A673 (cell line): ENCODE measurements around the gene KHDC1L.

Experiments used
- EZH2 ChIP-seq: fragments of 200-600 bp; sonication (generic); IDR thresholded peaks from 2 replicates; pipeline ENCODE4 v1.6.1; 2017; ENCODE audit warnings: borderline replicate concordance, low read depth, mild to moderate bottlenecking, mixed read lengths, antibody characterized with exemption, low read length; ENCODE audit not compliant: poor library complexity, severe bottlenecking
- TF ChIP-seq, protein P1 (sequence below): fragments of 300-800, 200-600 bp; sonication (generic); conservative IDR thresholded peaks from 2 replicates; pipeline ENCODE4 v1.5.1; 2017; ENCODE audit warnings: low read depth, mild to moderate bottlenecking, antibody characterized with exemption, low read length, moderate library complexity, mixed read lengths

DNA sequence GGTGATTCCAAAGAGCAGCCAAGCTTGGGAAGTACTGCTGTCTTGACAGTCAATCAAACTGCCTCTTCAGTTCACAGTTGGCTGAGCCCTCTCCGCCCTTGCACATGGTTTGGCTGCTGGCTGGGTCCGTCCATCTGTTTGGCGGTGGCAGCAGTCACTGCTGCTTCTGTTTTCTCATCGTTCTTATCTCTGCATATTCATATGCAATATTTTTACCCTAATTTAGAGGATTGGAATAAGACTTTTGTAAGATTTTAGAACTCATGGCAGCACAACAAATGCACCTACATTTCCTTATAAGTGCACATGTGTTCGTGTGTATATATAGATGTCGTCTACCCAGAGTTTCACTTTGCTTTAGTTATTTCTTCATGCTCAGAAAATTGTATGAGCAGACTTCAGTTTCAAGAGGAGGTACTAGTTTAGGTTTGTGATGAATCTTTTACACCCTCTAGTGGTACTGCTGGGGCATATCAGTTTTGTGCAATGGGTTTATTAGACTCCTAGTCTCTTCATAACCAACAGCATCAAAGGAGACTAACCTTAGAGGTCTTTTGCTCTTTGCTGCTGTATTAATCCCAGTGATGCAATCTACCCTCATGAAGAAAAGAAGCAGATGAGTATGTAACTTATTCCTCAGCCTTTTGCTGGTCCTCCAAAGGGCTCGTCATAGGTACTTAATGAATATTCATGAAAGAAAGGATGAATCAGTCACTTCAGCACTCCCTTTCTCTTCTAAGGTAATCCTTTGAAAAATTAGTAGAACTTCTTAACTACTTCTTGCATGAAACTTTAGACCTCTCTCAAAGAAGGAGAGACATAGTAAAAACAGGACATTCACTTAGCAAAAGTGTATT, 44.3 kb downstream of the KHDC1L start:
- TF ChIP-seq EZH2 = no peak
- TF ChIP-seq, protein P1, sequence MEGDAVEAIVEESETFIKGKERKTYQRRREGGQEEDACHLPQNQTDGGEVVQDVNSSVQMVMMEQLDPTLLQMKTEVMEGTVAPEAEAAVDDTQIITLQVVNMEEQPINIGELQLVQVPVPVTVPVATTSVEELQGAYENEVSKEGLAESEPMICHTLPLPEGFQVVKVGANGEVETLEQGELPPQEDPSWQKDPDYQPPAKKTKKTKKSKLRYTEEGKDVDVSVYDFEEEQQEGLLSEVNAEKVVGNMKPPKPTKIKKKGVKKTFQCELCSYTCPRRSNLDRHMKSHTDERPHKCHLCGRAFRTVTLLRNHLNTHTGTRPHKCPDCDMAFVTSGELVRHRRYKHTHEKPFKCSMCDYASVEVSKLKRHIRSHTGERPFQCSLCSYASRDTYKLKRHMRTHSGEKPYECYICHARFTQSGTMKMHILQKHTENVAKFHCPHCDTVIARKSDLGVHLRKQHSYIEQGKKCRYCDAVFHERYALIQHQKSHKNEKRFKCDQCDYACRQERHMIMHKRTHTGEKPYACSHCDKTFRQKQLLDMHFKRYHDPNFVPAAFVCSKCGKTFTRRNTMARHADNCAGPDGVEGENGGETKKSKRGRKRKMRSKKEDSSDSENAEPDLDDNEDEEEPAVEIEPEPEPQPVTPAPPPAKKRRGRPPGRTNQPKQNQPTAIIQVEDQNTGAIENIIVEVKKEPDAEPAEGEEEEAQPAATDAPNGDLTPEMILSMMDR = peak; percentile 93
